Memory B cell (primary cell): ENCODE results near the gene ZNF497.

ENCODE experiments used
- ATAC-seq: fragments of 150-1000 bp; cut with Tn5 transposase; 2 replicates; pipeline ENCODE4 v1.10.0; 2021; ENCODE audit warnings: low read depth, mild to moderate bottlenecking, moderate library complexity
- DNase-seq, 2 donors: peaks; one replicate each; pipeline ENCODE4 v3.0.0; 2022; ENCODE audit warnings: low spot score in 2 of 2
- H3K27ac Mint-ChIP-seq: one replicate; pipeline ENCODE4 v1.8.0; 2022; ENCODE audit warnings: mild to moderate bottlenecking, moderate library complexity, mixed read lengths
- H3K27me3 Mint-ChIP-seq: one replicate; pipeline ENCODE4 v1.8.0; 2022; ENCODE audit warnings: mixed read lengths
- H3K36me3 Mint-ChIP-seq: one replicate; pipeline ENCODE4 v1.8.0; 2022; ENCODE audit warnings: mild to moderate bottlenecking, mixed read lengths
- H3K4me1 Mint-ChIP-seq: one replicate; pipeline ENCODE4 v1.8.0; 2022; ENCODE audit warnings: mixed read lengths
- H3K4me3 Mint-ChIP-seq: one replicate; pipeline ENCODE4 v1.8.0; 2022; ENCODE audit warnings: mild to moderate bottlenecking, moderate library complexity, mixed read lengths
- H3K9me3 Mint-ChIP-seq: one replicate; pipeline ENCODE4 v1.8.0; 2022; ENCODE audit warnings: mixed read lengths

The ZNF497 gene

GRCh38 chr19:58398087-58398486 lies 35.5 kb upstream of the ZNF497 start:
- H3K4me1 Mint-ChIP-seq = peaks cover 17% of the 10 kb centered on the region

GRCh38 chr19:58397533-58398037 lies 35.0 kb upstream of the ZNF497 start:
- no peak for ATAC-seq
- no peak overlapping the region for H3K27ac Mint-ChIP-seq
- H3K4me1 Mint-ChIP-seq = peaks cover 21% of the 10 kb centered on the region

More at GRCh38 chr19:58398087-58398486, 35.5 kb upstream of the ZNF497 start:
- H3K27ac Mint-ChIP-seq = no peak overlapping the region
- no peak overlapping the region for H3K4me3 Mint-ChIP-seq
- ATAC-seq (no peak), DNase-seq (no peak)
- H3K9me3 Mint-ChIP-seq = no peaks in the 10 kb centered on the region
- H3K27me3 Mint-ChIP-seq = peaks cover 12% of the 10 kb centered on the region
- peaks cover 19% of the 10 kb centered on the region for H3K36me3 Mint-ChIP-seq

GRCh38 chr19:58396691-58397532 lies 34.4 kb upstream of the ZNF497 start:
- peaks cover 23% of the 10 kb centered on the region for H3K36me3 Mint-ChIP-seq
- ATAC-seq = no peak
- H3K4me3 Mint-ChIP-seq = no peak overlapping the region
- DNase-seq = no peak
- H3K4me1 Mint-ChIP-seq = peaks cover 21% of the 10 kb centered on the region
- no peaks in the 10 kb centered on the region for H3K9me3 Mint-ChIP-seq
- no peak overlapping the region for H3K27ac Mint-ChIP-seq
- peaks cover 12% of the 10 kb centered on the region for H3K27me3 Mint-ChIP-seq

More at GRCh38 chr19:58397533-58398037, 35.0 kb upstream of the ZNF497 start:
- Mint-ChIP-seq H3K4me3 (no peak overlapping the region), H3K9me3 (no peaks in the 10 kb centered on the region), H3K36me3 (peaks cover 23% of the 10 kb centered on the region), H3K27me3 (peaks cover 12% of the 10 kb centered on the region)
- DNase-seq = no peak

GRCh38 chr19:58395979-58396627 lies 33.6 kb upstream of the ZNF497 start:
- Mint-ChIP-seq H3K9me3 (no peaks in the 10 kb centered on the region), H3K36me3 (peaks cover 23% of the 10 kb centered on the region), H3K27ac (no peak overlapping the region), H3K4me1 (peaks cover 18% of the 10 kb centered on the region), H3K27me3 (peaks cover 12% of the 10 kb centered on the region), H3K4me3 (no peak overlapping the region)
- no peak for DNase-seq
- ATAC-seq = no peak

- Mint-ChIP-seq H3K27ac (peak within 1 kb of the TSS; percentile 31), H3K4me1 (peaks cover 18% of the 10 kb centered on the region), H3K27me3 (peaks cover 10% of the 10 kb centered on the region), H3K36me3 (peaks cover 27% of the 10 kb centered on the region), H3K4me3 (no peak within 1 kb of the TSS), H3K9me3 (no peaks in the 10 kb centered on the region)
- ATAC-seq (no peak), DNase-seq (no peak)
Observed at GRCh38 chr19:58395220-58395978, 32.8 kb upstream of the ZNF497 start, which contains the start of gene RNF225. Gene RNF225 (plus strand): TSS chr19:58395656. CDS start chr19:58396090, 434 bp downstream.

GRCh38 chr19:58394821-58395219 lies 32.3 kb upstream of the ZNF497 start:
- Mint-ChIP-seq H3K4me3 (no peak overlapping the region), H3K4me1 (peaks cover 16% of the 10 kb centered on the region), H3K27ac (no peak overlapping the region), H3K36me3 (peaks cover 29% of the 10 kb centered on the region), H3K27me3 (peaks cover 10% of the 10 kb centered on the region), H3K9me3 (no peaks in the 10 kb centered on the region)
- no peak for ATAC-seq
- no peak for DNase-seq

- Mint-ChIP-seq H3K27ac (no peak overlapping the region), H3K9me3 (no peaks in the 10 kb centered on the region), H3K4me3 (no peak overlapping the region), H3K36me3 (peaks cover 32% of the 10 kb centered on the region), H3K4me1 (peaks cover 16% of the 10 kb centered on the region), H3K27me3 (peaks cover 10% of the 10 kb centered on the region)
- ATAC-seq (no peak), DNase-seq (no peak)
Observed at GRCh38 chr19:58393725-58394033, 31.1 kb upstream of the ZNF497 start.

GRCh38 chr19:58392945-58393724 lies 30.6 kb upstream of the ZNF497 start:
- Mint-ChIP-seq H3K27me3 (peaks cover 10% of the 10 kb centered on the region), H3K27ac (no peak overlapping the region), H3K36me3 (peaks cover 32% of the 10 kb centered on the region), H3K9me3 (no peaks in the 10 kb centered on the region), H3K4me3 (no peak overlapping the region), H3K4me1 (peaks cover 18% of the 10 kb centered on the region)
- ATAC-seq = no peak
- no peak for DNase-seq

- Mint-ChIP-seq H3K4me3 (peak overlapping the region; percentile 92), H3K4me1 (peaks cover 21% of the 10 kb centered on the region), H3K27ac (peak overlapping the region; percentile 89), H3K27me3 (no peaks in the 10 kb centered on the region), H3K9me3 (no peaks in the 10 kb centered on the region), H3K36me3 (peaks cover 16% of the 10 kb centered on the region)
- no peak for DNase-seq
- ATAC-seq = no peak
Observed at GRCh38 chr19:58388175-58388526, 25.6 kb upstream of the ZNF497 start.

- Mint-ChIP-seq H3K36me3 (peaks cover 12% of the 10 kb centered on the region), H3K4me1 (peaks cover 17% of the 10 kb centered on the region), H3K9me3 (no peaks in the 10 kb centered on the region), H3K4me3 (peak overlapping the region; percentile 92), H3K27ac (peak overlapping the region; percentile 89), H3K27me3 (no peaks in the 10 kb centered on the region)
- DNase-seq (no peak), ATAC-seq (no peak)
Observed at GRCh38 chr19:58387338-58388174, 25.0 kb upstream of the ZNF497 start.

GRCh38 chr19:58386576-58387337 lies 24.2 kb upstream of the ZNF497 start, which contains the start of gene RPS5:
Gene RPS5 (plus strand): TSS chr19:58387269. CDS start chr19:58388138, 869 bp downstream.
- no peaks in the 10 kb centered on the region for H3K9me3 Mint-ChIP-seq
- H3K4me1 Mint-ChIP-seq = peaks cover 21% of the 10 kb centered on the region
- DNase-seq = peak; percentile 79 to 93
- peak within 1 kb of the TSS; percentile 92 for H3K4me3 Mint-ChIP-seq
- peak within 1 kb of the TSS; percentile 89 for H3K27ac Mint-ChIP-seq
- peaks cover 12% of the 10 kb centered on the region for H3K36me3 Mint-ChIP-seq
- H3K27me3 Mint-ChIP-seq = no peaks in the 10 kb centered on the region
- ATAC-seq = peak; percentile 85

- no peaks in the 10 kb centered on the region for H3K27me3 Mint-ChIP-seq
- DNase-seq (no peak), ATAC-seq (no peak)
- H3K27ac Mint-ChIP-seq = peak overlapping the region; percentile 89
- no peaks in the 10 kb centered on the region for H3K9me3 Mint-ChIP-seq
- H3K36me3 Mint-ChIP-seq = peaks cover 12% of the 10 kb centered on the region
- H3K4me1 Mint-ChIP-seq = peaks cover 21% of the 10 kb centered on the region
- H3K4me3 Mint-ChIP-seq = peak overlapping the region; percentile 92
Observed at GRCh38 chr19:58385891-58386575, 23.5 kb upstream of the ZNF497 start.
